Hematopoietic multipotent progenitor cell treated with erythropoietin and hydrocortisone succinate and interleukin-3 and kit ligand, for 4 days (in vitro differentiated cells): Measurements from ENCODE around the gene PIK3R5.
"Not testable (repeated sequence)": the region's sequence is repeated elsewhere in the genome, so short reads cannot be mapped to it uniquely, and the experiment has no call there.

Experiments used
- DNase-seq: peaks from one replicate; pipeline ENCODE4 v3.0.0-alpha.2; 2015

PIK3R5 gene, protein sequence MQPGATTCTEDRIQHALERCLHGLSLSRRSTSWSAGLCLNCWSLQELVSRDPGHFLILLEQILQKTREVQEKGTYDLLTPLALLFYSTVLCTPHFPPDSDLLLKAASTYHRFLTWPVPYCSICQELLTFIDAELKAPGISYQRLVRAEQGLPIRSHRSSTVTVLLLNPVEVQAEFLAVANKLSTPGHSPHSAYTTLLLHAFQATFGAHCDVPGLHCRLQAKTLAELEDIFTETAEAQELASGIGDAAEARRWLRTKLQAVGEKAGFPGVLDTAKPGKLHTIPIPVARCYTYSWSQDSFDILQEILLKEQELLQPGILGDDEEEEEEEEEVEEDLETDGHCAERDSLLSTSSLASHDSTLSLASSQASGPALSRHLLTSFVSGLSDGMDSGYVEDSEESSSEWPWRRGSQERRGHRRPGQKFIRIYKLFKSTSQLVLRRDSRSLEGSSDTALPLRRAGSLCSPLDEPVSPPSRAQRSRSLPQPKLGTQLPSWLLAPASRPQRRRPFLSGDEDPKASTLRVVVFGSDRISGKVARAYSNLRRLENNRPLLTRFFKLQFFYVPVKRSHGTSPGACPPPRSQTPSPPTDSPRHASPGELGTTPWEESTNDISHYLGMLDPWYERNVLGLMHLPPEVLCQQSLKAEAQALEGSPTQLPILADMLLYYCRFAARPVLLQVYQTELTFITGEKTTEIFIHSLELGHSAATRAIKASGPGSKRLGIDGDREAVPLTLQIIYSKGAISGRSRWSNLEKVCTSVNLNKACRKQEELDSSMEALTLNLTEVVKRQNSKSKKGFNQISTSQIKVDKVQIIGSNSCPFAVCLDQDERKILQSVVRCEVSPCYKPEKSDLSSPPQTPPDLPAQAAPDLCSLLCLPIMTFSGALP

DNA sequence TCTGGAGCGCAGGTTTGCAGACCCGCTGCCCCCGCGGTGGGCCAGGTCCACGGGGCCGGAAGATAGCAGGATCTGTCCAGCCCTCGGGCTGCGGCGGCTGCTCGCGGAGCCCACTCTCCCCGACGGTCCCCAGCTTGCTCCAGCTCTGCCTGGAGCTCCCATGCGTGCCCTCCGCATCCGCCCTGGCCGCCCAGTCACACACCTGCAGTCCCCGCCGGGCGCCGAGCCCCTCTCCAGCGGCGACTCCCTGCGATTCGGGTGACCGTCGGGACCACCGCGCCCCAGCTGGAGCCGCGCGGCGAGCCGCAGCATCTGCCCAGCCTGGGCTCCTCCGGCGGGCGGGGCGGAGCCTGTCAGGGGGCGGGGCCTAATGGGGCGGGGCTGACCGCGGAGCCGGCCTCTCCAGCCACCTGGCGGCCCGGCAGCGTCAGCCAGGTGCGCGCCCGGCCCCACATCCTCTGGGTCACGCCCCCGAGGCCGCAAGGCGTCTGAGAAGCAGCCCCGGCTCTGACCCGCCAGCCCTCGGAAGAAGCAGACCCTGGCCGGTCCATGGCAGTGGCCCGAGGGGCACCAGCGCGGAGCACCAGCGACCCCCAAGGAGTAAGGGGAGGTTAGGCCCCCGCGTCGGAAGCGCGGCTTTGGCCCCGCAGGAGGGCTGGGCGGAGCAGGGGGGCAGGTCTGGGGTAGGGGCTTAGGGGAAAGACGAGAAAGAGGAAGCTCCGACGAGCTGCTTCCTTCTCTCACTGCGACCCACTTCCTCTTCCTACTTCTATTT lies at the start of gene PIK3R5:
PIK3R5 (minus strand) TSS at position 314 of the 775 bp plus-strand sequence. CDS start 54,213 bp downstream, outside the sequence.
- peak; percentile 84 for DNase-seq

DNA sequence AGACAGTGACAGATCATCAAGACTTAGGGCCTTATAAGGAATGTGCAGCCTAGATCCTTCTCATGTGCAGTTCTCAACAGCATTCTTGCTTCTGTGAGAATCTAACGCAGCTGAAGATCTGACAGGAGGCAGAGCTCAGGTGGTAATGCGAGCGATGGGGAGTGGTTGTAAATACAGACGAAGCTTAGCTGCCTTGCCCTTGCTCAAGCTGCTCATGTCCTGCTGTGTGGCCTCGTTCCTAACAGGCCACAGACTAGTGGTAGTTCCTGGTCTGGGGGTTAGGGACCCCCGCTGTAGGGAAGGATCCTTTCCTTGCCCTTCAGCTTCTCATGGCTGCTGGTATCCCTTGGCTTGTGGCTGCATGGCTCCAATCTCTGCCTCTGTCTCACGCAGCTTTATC lies 45.5 kb upstream of the PIK3R5 start:
- no peak for DNase-seq

DNA sequence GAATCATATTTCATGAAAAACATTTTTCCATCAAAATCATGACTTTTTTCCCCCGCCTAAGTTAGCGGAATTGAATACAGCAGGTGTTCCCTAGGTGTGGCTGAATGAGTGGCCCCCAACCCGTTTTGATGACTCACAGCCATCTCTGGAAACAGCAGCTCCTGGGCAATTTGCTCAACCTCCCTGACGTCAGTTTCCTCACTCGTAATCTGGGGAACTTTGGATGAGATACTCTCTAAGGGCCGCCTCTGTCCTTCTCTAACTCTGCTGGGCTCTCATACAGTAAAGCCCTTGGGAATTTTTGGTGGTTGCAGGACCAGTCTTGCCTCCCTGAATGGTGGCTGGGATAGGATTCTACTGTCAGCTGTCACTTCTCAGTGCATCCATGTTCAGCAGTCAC lies 44.2 kb upstream of the PIK3R5 start:
- no peak for DNase-seq

DNA sequence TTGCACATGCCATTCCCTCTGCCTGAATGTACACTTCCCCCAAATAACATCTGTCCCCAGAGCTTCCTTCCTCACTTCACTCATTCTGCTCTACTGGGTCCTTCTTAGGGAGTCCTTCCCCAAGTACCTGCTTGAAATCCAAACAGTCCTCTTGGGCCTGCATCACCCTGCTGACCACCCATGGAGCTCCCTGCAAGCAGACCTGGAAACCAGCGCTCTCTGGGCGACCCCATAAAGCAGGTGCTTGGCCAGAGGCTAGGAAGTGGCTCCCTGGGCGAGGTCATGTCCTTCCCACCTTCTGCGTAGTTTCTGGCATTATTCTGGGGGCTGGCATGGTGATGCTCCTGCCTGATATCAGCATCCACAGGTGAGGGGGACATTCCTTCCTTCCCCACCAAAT lies 43.6 kb upstream of the PIK3R5 start:
- no peak for DNase-seq

DNA sequence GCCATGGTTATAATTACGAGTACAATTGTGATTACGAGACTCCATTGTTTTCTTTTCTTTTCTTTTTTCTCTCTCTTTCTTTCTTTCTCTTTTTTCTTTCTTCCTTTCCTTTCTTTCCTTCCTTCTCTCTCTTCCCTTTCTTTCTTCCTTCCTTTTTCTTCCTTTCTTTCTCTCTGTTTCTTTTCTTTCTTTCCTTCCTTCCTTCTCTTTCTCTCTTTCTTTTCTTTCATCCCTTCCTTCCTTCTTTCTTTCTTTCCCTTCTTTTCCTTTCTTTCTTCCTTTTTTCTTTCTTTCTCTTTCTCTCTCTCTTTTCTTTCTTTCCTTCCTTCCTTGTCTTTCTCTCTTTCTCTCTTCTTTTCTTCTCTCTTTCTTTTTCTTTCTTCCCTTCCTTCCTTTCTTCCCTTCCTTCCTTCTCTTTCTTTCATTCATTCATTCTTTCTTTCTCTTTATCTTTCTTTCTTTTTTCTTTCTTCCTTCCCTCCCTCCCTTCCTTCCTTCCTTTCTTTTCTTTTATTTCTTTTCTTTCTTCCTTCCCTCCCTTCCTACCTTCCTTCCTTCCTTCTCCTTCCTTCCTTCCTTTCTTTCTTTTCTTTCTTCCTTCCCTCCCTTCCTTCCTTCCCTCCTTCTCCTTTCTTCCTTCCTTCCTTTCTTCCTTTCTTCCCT lies 41.7 kb upstream of the PIK3R5 start:
- no peak for DNase-seq

DNA sequence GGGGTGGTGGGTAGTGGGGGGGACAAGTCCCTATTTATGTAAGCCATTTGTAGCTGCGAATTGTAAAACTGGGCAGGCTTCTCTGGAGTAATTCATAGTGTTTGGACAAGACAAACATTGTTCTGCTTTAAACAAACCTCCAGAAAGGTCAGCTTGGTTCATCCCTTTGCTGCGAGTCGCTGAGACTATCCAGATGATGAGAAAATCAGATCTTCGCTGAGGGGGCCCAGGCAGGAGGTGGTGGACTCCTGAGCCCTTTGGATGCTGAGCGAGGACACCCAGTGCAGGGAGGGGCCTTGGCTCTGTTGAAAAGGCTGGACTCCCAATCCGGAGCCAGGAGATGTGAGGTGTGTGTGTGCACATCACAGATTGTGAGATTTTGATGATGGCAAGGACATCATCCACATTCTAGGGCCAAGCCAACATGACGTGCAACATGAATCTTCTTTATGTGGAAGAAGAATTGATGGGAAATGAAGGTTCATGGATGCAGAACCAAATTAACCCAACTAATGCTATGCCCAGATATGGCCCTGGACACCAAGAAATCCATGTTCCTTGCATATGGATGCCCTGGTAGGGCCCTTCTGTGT lies 40.8 kb upstream of the PIK3R5 start:
- no peak for DNase-seq

DNA sequence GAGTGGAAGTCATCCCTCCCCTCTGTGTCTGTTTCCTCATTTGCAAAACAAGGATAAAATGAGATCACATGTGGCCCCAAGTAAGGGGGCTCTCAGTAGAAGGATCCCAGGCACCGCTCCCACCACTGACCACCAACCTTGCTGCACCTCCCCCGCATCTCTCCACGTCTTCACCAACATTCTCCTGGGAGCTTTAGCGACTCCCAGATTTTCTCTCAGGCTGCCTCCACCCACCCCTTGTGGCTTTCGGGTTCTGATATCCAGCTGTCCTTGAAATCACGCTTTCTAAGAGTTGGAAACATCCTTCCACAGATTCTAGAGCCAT lies 39.4 kb upstream of the PIK3R5 start:
- DNase-seq, result no peak

DNA sequence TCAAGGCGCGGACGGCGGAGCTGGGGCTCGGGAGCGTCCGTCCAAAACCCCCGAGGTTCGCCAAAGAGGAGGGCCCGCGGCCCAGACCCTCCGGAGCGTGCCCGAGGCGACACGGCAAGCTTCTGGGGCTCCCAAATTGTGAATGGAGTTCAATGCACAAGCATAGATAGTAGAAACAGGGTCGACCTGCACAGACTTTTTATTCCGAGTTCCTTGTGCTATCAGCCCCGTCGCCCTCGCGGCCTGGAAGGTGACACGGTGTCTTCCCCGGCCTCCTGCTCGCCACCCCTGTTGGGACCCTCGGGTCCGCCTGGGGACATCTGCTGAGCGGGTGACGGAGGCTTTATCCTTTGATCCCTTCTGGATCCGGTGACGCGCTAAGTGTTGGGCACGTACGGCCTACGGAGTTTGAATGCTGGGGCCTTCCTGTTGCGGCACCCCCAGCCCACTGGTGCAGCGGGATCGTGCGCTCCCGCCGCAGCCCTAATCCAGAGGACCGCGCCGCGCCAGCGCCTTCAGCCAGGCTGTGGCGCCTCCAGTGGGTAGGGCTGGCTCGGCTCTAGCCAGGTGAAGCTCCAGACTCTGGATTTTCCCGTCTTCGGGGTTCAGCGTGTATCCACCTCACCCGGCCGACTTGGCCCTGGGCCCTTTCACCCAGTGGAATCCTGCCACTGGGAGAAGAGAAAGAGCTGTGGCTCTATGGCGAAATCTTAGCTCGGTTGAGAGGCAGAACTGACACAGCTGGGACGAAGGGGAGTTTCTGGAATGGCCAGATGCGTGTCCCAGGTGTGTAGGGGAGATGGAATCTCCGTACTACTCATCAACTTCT lies 38.8 kb upstream of the PIK3R5 start:
- no peak for DNase-seq

DNA sequence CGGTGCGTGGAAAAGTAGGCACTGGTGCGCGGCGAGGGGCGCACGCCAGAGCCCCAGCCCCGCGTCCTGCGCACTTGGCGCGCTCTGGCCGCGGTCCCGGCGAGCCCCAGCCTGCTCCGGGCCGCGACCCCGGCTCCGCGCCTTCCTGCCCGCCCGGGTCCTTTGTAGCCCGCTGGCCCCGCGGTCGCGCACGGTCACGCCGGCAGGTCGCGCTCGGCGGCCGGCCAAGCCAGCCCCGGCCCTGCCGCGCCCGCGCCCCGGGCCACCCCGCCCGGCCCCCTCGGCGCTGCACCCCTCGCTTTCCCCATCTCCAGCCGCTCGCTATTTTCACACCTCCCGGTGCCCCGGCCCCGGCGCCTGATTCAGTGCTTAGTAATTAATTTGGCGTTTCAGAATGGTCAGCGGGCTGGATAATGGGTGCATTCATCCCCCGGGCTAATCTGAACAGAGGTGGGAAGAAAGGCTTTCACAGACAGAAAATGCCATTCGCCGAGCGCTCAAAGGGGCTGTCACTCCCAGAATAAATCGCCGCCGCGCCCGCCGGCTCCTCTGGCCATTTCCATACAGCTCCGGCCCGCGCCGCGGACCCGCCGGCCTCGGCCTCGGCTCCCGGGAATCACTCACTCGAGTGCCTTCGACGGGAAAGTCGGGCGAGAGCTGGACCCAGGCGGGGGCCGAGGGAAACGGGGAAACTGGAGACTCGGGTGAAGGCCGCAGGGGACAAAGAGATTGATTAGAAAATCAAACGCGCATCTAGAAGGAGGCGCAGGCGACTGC lies 38.0 kb upstream of the PIK3R5 start:
- no peak for DNase-seq

DNA sequence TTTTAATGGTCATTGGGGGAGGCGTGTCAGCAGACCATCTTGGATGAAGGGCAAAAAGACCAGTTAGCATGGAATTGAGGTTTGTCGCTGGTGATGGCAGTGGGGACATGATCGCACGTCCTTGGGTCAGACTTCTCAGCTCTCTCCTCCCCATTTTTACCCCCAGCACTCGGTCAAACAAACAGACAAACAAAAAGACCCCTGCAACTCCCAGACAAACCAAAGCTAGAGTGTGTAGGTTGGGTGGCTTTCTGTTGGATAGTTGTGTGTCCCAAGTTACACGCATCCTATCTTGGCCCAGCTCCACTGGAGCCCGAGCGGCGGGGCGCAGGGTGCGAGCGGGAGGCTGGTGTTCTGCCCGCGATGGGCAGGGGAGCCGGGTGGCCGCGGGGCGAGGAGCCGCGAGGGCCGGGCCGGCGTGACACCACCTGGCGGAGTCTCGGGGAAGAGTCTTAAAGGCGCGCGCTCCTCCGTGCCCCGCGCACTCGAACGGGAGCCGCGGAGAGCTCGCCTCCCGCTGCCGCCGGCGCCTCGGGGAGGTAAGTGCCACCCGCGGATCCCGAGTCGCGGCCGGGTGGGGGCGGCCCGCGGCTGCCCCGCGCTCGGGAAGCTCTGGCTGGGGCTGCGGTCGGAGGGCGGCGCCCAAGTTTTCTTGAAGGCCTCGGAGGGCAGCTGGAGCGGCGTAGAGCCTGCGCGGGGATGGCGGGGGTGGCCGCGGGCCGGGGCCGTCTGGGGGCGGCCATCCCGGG lies 37.3 kb upstream of the PIK3R5 start:
- DNase-seq, result peak; percentile 62

DNA sequence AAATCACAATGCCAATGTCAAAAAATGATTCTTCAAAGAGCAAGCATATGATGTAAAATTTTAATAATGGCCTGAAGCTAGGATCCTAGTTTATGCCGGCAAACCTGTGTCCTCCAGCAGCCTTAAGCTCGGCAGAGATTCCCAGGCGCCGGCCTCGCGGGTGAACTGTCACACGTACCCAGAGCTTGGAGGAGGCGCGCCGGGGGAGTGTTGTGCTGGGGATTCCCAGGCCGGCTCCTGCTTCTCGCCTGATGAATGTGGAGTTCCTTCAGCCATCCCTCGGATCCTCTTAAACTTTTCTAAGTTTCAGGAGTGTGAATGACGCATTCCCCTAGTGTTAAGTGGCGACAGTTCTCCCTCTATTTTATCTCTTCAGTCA lies 36.7 kb upstream of the PIK3R5 start:
- DNase-seq, result no peak

DNA sequence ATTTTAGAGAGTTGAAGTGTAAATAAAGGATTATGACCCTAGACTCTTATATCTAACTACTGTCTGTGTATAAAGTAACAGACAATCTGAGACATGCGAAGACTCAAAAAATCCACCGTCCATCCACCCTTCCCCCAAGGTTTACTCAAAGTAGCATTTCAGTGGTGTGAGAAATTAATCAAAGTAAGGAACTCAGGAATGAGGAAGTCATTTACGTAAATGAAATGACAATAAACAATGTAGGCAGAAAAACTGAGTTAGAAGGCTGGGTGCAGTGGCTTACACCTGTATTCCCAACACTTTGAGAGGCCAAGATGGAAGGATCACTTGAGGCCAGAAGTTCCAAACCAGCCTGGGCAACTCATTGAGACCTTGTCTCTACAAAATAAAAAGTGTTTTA lies 36.1 kb upstream of the PIK3R5 start:
- no peak for DNase-seq

DNA sequence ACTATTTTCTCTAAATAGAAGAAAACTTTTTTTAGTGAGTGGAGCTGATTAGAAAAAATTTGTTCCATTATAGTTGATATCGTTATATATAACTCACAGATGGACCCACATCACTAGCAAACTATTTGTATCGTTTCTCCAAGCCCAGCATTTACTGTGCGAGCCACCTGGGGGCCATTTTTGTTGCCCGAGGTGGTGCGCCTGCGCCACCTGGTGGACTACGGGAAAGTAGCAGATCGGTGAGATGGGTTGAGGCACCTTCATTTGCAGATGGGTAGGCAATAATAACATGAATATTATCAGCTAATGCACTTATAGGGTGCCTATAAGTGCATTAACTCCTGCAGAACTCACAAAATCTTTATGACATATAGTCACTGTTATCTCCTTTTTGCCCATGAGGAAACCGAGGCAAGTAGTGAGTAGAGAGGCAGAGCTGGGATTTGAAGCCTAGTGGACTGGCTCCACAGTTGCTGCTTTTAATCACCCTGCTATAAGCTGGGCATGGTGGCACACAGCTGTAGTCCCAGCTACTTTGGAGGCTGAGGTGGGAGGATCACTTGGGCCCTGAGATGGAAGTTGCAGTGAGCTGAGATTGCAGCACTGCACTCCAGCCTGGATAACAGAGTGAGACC lies 32.6 kb upstream of the PIK3R5 start:
- DNase-seq, result peak; percentile 86

DNA sequence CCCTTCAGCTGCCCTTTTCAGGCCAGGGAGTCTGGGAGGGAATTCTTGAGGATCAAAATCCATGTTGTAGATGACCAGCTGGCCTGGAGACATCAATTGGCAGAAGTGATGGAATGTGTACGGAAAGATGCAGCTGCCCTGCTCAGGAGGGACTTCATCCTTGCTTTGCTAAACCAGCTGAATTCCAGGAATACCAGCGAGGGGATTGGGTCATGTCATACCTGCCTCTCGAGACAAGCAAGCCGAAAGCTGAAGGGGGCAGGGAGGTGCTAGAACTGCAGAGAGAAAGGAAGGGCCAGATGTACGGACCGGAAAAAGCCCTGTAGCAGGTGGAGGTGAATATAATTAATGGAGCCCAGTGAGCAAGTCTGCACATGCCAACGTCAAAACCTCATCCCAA lies 30.2 kb upstream of the PIK3R5 start:
- no peak for DNase-seq

DNA sequence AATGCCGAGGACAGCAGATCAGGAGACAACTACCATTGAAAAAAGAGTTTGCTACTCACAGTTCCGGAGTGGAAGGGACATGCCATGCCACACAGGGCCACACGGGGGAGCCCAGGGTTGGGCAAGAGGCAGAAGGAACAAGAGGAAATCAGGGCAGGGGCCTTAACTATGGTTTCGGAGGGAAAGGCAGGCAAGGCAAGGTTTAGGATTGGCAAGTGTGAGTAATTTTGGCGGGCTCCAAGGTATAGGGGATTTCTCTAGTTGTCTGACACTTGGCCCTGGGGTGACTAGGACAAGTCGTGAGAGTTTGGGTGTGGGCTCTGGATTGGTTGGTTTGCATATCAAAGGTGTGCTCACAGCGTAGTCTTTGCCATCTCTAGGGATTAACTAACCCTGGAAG lies 28.8 kb upstream of the PIK3R5 start:
- peak; percentile 77 for DNase-seq

DNA sequence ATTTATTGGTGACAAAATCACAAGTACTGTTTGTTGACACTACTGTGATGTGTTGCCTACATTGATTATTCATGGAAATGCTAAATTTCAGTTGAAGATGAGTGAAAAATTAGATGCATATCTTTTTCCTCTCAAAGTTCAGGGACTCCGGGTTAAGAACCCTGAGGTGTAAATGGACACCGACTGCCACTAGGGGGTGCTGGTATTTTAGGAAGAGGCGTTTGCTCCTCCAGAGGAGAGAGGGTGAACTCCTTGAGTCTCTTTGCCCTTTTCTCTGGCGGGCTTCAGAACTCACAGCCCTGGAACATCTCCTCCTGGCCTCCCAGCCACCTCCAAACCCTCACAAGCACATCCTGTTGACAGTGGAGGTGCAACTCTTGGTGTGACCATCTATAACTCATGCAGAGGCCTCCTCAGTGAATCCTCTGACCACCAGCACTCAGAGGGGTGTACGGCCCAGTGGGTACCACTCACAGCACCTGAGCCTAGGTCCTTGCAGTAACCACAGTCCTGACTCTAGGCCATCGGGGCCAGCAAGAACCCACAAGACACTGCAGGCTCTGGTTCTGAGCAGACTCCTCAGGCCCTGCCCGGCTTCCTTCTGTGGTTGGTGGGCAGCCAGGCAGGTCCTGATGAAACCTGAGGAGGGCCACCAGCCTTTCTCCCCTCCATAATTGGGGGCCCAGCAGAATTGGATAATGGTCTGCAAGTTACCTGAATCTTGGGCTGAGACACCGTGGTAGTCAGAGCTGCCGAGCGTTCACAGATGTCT lies 26.2 kb upstream of the PIK3R5 start:
- peak; percentile 91 for DNase-seq

DNA sequence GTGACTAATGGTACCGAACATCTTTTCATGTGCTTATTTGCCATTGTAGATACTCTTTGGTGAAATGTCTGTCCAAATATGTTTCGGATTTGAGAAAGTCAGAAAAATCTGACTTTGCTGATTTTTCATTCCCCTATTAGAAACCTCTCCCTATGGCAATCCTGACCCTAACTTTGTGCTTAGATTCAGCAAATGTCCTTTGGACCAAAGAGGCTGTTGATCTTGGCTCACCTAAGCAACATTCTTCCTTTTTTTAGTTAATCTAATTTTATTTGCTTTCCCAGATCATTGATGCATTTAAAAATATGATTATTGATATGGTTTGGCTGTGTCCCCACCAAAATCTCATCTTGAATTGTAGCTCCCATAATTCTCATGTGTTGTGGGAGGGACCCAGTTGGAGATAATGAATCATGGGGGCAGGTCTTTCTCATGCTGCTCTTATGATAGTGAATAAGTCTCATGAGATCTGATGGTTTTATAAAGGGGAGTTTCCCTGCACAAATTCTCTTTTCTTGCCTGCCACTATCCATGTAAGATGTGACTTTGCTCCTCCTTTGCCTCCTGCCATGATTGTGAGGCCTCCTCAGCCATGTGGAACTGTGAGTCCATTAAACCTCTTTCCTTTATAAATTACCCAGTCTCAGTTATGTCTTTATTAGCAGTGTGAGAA lies 22.9 kb upstream of the PIK3R5 start:
- DNase-seq, result not testable (repeated sequence)

DNA sequence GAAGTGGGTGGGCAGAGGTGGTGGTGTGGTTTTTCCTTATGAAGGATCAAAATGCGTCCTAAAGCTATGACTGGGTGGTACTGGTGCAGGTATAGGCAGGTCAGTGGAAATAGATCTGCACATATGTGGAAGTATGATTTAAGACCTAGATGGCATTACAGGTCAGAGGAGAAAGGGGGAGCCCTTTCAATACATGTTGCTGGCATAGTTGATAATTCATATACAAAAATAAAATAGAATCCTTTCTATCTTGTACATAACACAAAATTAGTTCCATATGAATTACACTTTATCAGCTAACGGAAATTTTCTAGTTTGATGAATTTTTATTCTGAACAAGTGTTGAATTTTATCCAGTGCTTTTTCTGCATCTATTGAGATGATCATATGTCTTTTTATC lies 20.8 kb upstream of the PIK3R5 start:
- DNase-seq, result peak; percentile 36
